HUES64 (cell line): ENCODE data around the gene MCM3.

ENCODE experiments used
- H3K27ac ChIP-seq: 2 replicates; pipeline ENCODE4 v1.7.0; 2013; ENCODE audit warnings: low read depth, low read length, inconsistent platforms
- H3K27me3 ChIP-seq: 2 replicates; pipeline ENCODE4 v1.6.1; 2013; ENCODE audit warnings: mild to moderate bottlenecking, low read length; ENCODE audit not compliant: insufficient read depth
- H3K36me3 ChIP-seq: 2 replicates; pipeline ENCODE4 v1.6.1; 2013; ENCODE audit warnings: mild to moderate bottlenecking, low read length; ENCODE audit not compliant: insufficient read depth
- H3K4me1 ChIP-seq: 2 replicates; pipeline ENCODE4 v1.6.1; 2013; ENCODE audit warnings: mild to moderate bottlenecking, low read length, moderate library complexity; ENCODE audit not compliant: insufficient read depth
- H3K4me3 ChIP-seq: 2 replicates; pipeline ENCODE4 v1.5.1; 2013; ENCODE audit warnings: mild to moderate bottlenecking, low read length, moderate library complexity
- H3K9ac ChIP-seq: 2 replicates; pipeline ENCODE4 v1.6.1; 2013; ENCODE audit warnings: mild to moderate bottlenecking, low read depth, low read length
- H3K9me3 ChIP-seq: 2 replicates; pipeline ENCODE4 v1.6.1; 2013; ENCODE audit warnings: low read depth, low read length; ENCODE audit not compliant: insufficient read depth
- WGBS: fragments of 150-250, 120-280 bp; methylation state at CpG from one replicate; pipeline ENCODE4 v1.1.7; 2013; ENCODE audit warnings: missing lambda C conversion rate; 5-methylcytosine and 5-hydroxymethylcytosine counted together

Gene MCM3

GRCh38 chr6:52244400-52244799, 40.1 kb downstream of the MCM3 start, which contains the start of gene IL17F:
Gene IL17F (minus strand): TSS chr6:52244500. CDS start chr6:52244429, 71 bp downstream.
- no peak within 1 kb of the TSS for H3K4me3 ChIP-seq
- H3K27me3 ChIP-seq: no peaks in the 10 kb centered on the region
- WGBS: 94% methylated on average over 5 of the region's 5 CpGs
- H3K4me1 ChIP-seq: no peaks in the 10 kb centered on the region
- H3K27ac ChIP-seq: no peak within 1 kb of the TSS
- no peaks in the 10 kb centered on the region for H3K36me3 ChIP-seq
- H3K9ac ChIP-seq: no peak within 1 kb of the TSS
- H3K9me3 ChIP-seq: no peaks in the 10 kb centered on the region

GRCh38 chr6:52243282-52243893, 41.2 kb downstream of the MCM3 start:
- 93% methylated on average over 4 of the region's 4 CpGs for WGBS
- H3K27ac ChIP-seq: no peak overlapping the region
- H3K9ac ChIP-seq: no peak overlapping the region
- no peaks in the 10 kb centered on the region for H3K27me3 ChIP-seq
- H3K4me1 ChIP-seq: no peaks in the 10 kb centered on the region
- H3K36me3 ChIP-seq: no peaks in the 10 kb centered on the region
- H3K4me3 ChIP-seq: no peak overlapping the region
- H3K9me3 ChIP-seq: no peaks in the 10 kb centered on the region

- Histone ChIP-seq H3K4me1 (no peaks in the 10 kb centered on the region), H3K27ac (no peak overlapping the region), H3K27me3 (no peaks in the 10 kb centered on the region), H3K9ac (no peak overlapping the region), H3K9me3 (no peaks in the 10 kb centered on the region), H3K36me3 (no peaks in the 10 kb centered on the region), H3K4me3 (no peak overlapping the region)
- 94% methylated on average over 2 of the region's 2 CpGs for WGBS
These were observed 42.7 kb downstream of the MCM3 start for GRCh38 chr6:52241819-52242218.

GRCh38 chr6:52233975-52234823, 50.3 kb downstream of the MCM3 start:
- Histone ChIP-seq H3K4me3 (no peak overlapping the region), H3K36me3 (no peaks in the 10 kb centered on the region), H3K27me3 (no peaks in the 10 kb centered on the region), H3K4me1 (0 out of 2 replicates have a peak, but pooled peaks cover 4% of the 10 kb centered on the region), H3K9me3 (no peaks in the 10 kb centered on the region), H3K27ac (no peak overlapping the region), H3K9ac (no peak overlapping the region)
- 65% methylated on average over 14 of the region's 15 CpGs for WGBS

GRCh38 chr6:52233005-52233404, 51.5 kb downstream of the MCM3 start:
- 0 out of 2 replicates have a peak, but pooled peaks cover 4% of the 10 kb centered on the region for H3K4me1 ChIP-seq

GRCh38 chr6:52231406-52232127, 53.0 kb downstream of the MCM3 start:
- Histone ChIP-seq H3K4me3 (no peak overlapping the region), H3K9ac (no peak overlapping the region)
- WGBS: 96% methylated on average over 8 of the region's 8 CpGs

More at GRCh38 chr6:52233005-52233404, 51.5 kb downstream of the MCM3 start:
- no peaks in the 10 kb centered on the region for H3K9me3 ChIP-seq
- H3K9ac ChIP-seq: no peak overlapping the region
- H3K27me3 ChIP-seq: no peaks in the 10 kb centered on the region
- H3K36me3 ChIP-seq: no peaks in the 10 kb centered on the region
- H3K4me3 ChIP-seq: no peak overlapping the region
- H3K27ac ChIP-seq: no peak overlapping the region
- 96% methylated on average over 2 of the region's 4 CpGs for WGBS

GRCh38 chr6:52230685-52231084, 53.9 kb downstream of the MCM3 start:
- Histone ChIP-seq H3K27me3 (no peaks in the 10 kb centered on the region), H3K27ac (no peak overlapping the region), H3K4me1 (0 out of 2 replicates have a peak, but pooled peaks cover 4% of the 10 kb centered on the region), H3K9me3 (no peaks in the 10 kb centered on the region), H3K36me3 (no peaks in the 10 kb centered on the region), H3K4me3 (no peak overlapping the region), H3K9ac (no peak overlapping the region)
- WGBS: 100% methylated on average over 1 of the region's 1 CpG

More at GRCh38 chr6:52231406-52232127, 53.0 kb downstream of the MCM3 start:
- Histone ChIP-seq H3K27ac (no peak overlapping the region), H3K9me3 (no peaks in the 10 kb centered on the region), H3K36me3 (no peaks in the 10 kb centered on the region), H3K27me3 (no peaks in the 10 kb centered on the region), H3K4me1 (0 out of 2 replicates have a peak, but pooled peaks cover 4% of the 10 kb centered on the region)

GRCh38 chr6:52227495-52227894, 57.0 kb downstream of the MCM3 start:
- Histone ChIP-seq H3K9ac (no peak overlapping the region), H3K27ac (no peak overlapping the region), H3K36me3 (no peaks in the 10 kb centered on the region), H3K4me3 (no peak overlapping the region), H3K9me3 (no peaks in the 10 kb centered on the region), H3K4me1 (no peaks in the 10 kb centered on the region), H3K27me3 (no peaks in the 10 kb centered on the region)
- WGBS: 83% methylated on average over 1 of the region's 1 CpG

- no peaks in the 10 kb centered on the region for H3K9me3 ChIP-seq
- no peak overlapping the region for H3K27ac ChIP-seq
- H3K36me3 ChIP-seq: no peaks in the 10 kb centered on the region
- no peaks in the 10 kb centered on the region for H3K27me3 ChIP-seq
- H3K4me3 ChIP-seq: no peak overlapping the region
- no peak overlapping the region for H3K9ac ChIP-seq
- WGBS: 86% methylated on average over 2 of the region's 3 CpGs
- H3K4me1 ChIP-seq: no peaks in the 10 kb centered on the region
These were observed 63.2 kb downstream of the MCM3 start for GRCh38 chr6:52221302-52221701.

GRCh38 chr6:52217761-52218160, 66.8 kb downstream of the MCM3 start:
- Histone ChIP-seq H3K9me3 (no peaks in the 10 kb centered on the region), H3K9ac (no peak overlapping the region), H3K4me1 (no peaks in the 10 kb centered on the region), H3K4me3 (no peak overlapping the region), H3K27ac (no peak overlapping the region), H3K27me3 (no peaks in the 10 kb centered on the region), H3K36me3 (no peaks in the 10 kb centered on the region)
- WGBS: 86% methylated on average over 2 of the region's 2 CpGs
